Stimulated activated CD4-positive, alpha-beta T cell treated with anti-CD3 and anti-CD28 coated beads, Interleukin-1b, Interleukin-23, amount 100 ng/mL, for 1 hour (primary cell): ENCODE measurements around the gene HPCAL4.

Experiments
- DNase-seq, 2 donors: peaks; one replicate each; pipeline ENCODE4 v3.0.0-alpha.2; 2020; ENCODE audit warnings: low read depth in 2 of 2

Gene HPCAL4

DNA sequence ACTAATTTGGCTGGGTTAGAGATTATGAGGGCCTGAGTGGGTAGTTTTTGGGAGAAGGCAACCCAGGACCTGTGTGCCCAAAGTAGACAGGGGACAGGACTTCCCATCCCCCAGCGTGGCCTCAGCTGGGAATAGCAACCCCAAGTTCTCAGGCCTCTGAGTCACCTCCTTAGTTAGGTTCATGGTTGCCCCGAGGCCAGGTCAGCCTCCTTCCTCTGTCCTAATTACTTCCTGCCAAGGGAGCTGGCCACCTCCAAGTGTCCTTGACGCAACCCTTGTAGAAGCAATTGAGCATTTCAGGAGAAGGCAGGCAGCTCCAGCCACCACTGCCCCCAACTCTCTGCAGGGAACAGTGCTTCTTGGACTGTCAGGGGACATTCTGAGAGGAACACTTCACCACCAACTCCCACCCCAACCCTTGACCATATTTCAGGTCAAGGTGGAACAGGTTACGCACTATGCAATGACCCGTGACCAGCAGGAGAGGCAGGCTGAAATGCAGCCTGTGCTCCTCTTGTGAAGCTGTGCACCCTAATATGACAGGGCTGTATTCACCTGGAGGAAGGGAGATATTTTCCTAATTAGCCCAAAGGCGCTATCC lies 14.2 kb downstream of the HPCAL4 start:
- no peak for DNase-seq

DNA sequence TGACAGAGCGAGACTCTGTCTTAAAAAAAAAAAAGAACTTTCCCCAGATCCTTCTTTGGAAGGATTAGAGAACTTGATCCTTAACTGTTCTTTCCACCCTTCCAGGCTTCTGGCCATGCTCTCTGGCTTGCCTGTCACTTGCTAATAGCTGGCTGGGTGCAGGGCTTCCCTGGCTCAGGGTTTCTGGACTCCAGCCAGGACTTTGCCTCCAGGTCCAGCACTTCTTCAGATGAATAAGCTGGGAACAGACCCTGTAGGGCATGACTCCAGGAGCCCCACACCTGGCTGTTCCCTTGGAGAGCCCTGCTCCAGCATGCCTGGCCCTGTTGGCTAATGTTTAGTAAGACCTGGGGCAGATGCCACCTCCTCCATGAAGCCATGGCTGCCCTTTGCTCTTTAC lies 16.0 kb downstream of the HPCAL4 start:
- no peak for DNase-seq

DNA sequence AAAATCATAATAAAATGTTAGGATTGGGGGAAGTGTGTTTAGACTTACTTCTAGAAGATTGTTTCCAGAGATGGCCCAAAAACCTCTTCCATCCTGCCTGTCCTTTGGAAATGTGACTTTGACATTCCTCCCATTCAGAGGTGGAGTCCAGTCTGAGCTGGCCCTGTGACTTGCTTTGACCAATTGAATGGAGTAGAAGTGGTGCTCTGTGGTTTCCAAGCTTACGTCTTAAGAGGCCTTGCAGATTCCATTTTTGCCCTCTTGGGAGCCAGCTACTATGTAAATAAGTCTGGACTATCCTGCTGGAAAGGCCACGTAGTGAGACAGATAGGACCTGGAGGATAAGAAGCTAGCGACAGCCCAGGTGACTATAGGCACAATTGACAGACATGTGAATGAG lies 18.0 kb downstream of the HPCAL4 start:
- DNase-seq, result no peak

DNA sequence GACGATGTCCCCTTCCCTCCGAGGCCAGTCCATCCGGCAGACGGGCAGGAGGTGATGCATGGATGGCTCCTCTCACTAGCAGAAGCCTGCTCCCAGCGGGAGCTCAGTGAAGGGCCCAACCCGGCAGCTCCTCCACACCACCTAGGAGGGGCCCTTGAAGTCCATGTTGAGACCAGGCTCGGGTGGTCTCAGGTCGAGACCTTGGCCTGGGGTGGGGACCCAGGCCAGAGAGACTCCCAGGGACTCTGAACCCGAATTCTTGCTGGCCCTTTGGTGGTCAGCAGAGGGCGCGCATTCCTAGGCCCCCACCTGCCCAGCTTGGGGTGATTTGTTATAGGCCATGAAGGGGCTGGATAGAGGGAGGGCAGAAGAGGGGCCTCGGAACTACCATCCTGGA lies 18.7 kb downstream of the HPCAL4 start:
- DNase-seq, result no peak

DNA sequence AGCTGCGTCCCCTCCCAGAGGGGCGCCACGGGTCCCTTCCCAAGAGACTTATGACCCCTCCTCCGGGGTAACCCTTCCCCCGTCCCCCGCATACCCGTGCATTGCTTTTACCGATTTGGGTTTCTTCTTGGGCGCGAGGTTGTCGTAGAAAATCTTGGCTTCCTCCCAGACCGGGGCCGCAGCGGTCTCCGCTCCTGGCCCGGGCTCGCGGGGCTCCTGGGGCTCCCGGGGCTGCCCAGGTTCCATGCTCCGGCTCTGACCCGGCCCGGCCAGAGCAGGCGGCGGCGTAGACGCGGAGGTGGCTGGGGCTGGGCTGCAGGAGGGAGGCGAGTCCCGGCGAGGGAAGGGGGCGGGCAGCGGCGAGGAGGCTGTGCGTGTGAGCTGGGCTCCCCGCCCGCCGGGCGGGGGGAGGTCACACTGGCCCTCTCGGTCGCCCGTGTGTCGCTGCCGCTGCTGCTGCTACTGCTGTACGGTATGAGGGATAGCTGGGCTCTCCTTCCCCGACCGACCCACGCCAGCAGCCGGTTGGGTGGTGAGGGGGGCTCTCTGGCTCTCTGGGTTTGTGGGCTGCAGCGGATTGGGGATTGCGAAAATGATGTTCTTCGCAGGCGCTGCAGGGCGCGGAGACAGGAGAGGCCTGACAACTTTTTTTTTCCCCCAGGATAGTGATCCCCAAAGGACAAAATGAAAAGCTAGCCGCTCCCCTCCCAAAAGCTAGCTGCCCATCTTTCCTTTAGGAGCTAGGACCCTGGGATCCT lies 19.3 kb downstream of the HPCAL4 start, which contains the start of gene NT5C1A:
TSS of gene NT5C1A (minus strand) at position 315 of the 758 bp plus-strand sequence. CDS start at position 246, 69 bp downstream.
- no peak for DNase-seq

DNA sequence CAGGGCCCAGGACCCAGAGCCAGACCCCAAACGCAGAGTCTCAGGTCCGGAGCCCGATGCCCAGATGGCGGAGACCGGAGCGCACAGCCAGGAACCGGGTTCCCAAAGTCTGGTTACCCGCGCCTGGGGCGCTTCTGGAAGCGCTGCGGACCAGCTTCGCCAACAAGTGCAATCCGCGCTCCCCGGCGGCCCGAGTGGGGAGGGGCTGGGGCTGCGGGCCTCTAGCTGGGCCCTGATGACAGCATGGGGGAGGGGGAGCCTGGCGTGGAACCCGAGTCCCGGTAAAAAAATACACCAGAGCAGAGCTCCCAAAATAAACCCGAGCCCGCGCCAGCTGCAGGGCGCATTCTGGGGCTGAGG lies 19.8 kb downstream of the HPCAL4 start:
- no peak for DNase-seq

DNA sequence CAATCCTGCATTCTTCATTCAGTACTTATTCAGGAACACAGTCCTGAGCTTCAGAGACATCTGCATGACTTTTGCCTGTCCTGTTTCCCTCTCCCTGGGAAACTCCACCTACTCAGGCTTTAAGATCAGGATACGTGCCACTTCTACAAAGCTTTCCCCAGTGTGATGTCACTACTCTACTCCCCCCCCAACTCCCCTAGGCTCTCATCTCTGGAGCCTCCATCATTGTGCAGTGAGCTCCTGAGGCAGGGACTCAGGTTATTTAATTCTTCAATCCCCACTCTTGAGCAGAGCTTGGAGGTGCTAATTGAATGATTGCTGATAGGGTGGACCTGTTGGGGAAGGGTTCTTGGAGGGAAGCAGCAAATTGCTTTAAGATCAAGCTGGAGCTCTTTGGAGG lies 20.5 kb downstream of the HPCAL4 start:
- DNase-seq, result no peak

DNA sequence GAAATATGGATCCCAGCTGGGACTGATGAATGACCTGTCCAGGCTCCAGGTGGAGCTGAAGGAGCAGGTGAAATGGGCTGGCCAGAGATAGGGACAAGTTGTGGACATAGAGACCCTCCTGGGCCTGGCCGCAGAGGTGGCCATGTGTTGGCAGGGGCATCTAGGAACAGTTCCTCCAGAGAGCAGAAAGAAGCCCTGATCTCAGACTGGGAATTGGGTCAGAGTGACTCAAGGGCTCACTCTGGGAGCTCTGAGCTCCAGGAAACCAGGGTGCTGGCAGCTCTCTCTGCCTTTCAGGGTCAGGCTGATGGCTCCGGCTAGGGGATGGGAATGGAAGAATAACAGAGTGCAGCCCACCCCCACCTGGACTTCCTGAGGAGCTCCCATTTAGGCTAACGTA lies 22.3 kb downstream of the HPCAL4 start:
- DNase-seq, result no peak

DNA sequence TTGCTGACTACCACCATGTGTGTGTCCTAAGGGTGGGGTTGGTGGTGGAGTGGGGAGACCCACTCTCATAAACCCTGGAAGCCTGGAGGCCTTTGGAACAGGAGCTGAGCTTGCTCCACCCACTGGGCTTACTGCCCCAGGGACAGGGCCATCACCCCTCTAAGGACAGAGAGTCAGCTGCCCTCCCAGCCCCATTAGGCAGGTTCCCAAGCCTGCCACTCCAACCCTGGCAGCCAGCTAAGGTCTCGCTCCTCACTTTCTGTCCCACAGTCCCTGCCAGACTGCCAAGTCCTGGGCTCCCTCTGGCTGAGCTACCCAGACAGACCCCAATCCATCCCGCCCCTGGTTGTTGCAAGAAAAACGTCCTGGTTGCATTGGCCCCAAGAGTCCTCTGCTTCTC lies 23.1 kb downstream of the HPCAL4 start:
- DNase-seq, result no peak

DNA sequence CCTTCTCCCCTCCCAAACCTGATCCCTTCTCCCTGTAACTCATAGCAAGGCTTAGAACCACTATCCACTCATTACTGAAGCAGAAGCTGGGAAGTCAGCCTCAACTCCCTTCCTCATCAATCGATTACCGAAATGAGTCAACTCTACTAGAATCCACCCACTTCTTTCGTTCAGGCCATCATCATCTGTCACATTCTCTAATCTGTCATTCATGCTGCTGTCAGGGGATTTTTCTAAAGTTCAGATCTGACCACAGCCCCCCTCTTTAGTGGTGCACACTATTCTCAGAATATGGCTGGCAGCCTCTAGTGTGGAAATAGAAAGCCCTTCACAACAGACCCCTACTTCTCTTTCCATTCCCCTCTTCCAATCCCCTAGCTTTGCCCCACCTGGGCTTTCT lies 24.5 kb downstream of the HPCAL4 start:
- no peak for DNase-seq

DNA sequence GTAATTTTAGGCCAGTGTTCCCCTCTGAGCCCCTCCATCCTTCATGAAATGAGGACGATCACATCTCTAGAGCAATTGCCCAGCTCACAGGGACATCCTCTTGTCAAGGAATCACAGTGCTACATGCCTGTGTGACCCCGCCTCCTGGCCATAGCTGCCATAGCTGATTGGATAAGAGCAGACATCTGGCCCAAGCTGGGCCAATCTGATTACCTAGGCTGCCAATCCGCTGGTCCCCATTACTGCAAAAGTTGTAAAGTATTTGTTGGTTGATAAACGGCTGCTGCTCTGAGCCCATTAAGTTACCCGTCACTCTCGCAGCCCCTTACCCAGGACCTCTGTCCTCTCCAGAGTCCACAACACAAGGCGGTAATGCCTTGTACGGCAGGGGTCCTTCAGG lies 27.7 kb downstream of the HPCAL4 start:
- no peak for DNase-seq

DNA sequence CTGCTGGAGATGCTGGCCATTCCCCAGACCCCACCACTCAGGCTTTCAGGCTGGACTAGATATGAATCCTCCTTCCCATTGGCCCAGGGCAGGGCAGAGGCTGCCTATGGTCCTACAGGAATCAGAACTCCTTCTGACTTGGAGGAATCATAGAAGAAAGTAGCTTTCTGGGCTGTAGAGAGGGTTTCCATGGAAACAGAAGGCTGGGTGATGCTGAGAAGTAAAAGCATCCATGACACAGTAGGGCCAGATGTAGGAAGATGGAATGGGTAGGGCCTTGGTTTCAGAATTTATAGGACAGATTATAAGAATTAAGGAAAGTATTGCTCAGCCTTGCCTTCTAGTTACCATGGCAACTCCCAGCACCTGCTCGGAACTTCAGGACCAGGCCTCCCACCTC lies 28.4 kb downstream of the HPCAL4 start:
- DNase-seq, result no peak

DNA sequence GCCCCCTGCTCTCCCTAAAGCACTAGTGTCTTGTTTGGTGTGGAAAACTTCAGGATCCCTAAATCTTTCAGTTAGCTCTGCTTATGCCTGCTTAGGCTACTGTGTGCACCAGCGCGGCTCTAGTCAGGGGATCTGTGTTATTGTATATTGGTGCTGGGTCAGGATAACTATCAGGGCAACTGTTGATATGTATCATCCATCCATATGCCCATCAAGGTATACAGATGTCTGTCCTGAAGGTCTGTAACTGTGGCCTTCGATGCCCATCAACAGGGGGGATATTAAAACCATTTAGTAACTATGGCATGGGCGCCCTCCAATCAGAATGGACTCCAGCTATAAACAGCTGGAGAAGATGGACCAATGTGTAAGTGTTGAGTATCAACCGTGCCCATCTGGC lies 31.7 kb downstream of the HPCAL4 start:
- DNase-seq, result no peak

DNA sequence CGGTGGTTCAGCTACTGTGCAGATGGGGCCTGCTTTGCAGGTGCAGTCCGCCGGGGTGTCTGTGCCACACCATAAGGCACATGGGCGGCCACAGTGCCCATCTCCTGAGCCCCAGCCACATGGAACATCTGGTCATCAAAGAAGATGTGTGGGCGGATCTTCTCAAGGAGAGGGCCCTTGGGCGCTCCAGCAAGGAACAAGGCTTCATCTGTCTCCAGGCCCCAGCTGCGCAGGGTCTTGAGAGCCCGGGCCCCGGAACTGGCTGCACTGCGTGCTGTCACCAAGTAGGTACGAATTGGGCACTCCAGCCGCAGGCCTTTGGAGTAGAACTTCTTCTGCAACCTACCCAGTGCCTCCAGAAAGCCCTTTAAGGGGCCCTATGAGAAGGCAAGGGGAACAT lies 32.1 kb downstream of the HPCAL4 start:
- DNase-seq, result no peak

DNA sequence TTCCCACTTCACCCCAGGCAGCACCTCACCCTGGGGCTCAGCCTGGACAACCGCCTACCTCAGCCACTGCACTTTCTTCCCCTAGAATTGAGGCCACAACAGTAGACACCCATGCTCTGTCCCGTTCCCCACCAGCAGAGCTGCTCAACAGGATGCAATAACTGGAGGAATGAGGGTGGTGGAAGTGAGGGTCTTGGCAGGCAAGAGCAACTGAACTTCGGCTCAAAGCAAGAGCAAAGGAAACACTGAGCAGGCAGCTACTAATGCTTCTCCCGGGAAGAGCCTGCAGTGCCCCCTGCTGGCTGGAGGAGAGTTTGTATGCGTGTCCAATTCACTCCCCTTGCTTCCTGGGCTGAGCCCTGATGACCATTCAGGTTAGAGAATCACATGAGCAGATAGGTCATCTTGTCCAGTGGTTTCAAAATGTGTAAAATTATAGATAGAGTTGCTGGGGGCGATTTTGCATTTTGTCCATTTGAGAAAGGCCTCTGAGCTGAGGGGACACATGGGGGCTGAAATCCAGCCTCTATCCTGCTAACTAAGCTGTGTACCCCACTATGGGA lies 33.2 kb downstream of the HPCAL4 start:
- peak; percentile 29 to 43 for DNase-seq

DNA sequence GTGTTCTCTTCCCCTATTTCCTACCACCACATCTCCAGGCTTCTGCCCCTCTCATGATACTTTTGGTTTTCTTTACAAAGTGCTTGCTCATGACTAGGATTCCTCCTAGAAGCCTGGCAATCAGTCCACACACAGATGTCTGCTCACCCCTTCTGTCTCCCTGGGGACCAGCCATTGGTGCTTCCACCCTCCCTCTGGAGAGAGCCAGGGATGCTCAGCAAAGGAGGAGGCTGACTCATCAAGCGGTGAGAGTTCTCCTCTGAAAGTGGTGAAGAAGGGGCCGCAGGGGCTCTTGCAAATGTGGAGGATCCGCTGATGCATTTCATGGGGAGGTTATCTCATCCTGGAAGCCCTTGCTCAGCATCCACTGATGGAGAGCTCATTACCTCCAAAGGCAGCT lies 33.8 kb downstream of the HPCAL4 start:
- DNase-seq, result no peak

DNA sequence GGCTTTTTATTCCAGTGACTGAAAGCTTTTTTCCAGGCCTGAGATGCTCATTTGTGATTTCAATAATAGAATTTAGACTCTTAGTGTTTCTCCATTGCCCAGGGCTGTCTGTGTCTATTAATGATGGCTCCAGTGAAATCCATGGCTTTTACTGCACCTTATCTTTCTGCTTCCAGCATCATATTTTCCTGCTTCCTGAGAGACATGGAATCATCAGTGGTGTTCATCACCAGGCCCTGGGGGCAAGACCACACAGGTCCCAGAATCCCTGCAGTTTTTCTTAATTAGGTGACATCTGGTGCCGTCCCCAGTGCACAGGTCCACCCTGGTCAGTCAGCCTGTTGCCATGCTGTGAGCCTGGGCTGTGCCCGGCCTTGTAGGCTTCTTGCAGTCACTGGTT lies 34.8 kb downstream of the HPCAL4 start:
- no peak for DNase-seq

DNA sequence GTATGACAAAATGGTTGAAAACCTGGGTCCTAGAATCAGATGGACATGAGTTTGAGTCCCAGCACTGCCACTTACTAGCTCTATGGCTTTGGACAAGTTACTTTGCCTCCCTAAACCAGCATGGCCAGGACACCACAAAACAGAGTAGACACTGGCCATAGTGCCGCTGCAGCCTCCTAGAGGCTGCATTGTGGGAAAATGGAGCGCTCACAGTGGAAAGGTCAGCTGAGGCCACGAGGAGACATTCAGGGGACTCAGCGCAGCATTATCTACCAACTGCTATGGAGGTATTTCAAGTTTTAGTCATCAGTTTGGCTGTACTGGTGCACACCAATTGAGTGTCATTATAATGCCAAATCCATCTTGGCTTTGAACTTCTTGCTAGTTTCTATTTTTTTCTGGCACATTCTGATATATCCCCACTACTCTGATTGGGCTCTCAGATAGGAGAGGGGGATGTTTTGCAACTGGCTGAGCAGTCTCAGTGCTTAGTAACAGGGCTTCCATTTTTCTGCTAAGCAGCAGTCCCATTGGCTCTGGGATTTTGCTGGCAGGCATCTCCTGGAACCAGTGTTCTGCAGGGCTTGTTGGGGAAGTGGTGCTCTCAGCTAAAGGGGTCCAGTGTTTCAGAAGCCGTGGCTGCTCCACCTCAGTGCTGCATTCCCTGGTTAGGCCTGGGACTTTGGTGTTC lies 35.5 kb downstream of the HPCAL4 start:
- DNase-seq, result no peak

DNA sequence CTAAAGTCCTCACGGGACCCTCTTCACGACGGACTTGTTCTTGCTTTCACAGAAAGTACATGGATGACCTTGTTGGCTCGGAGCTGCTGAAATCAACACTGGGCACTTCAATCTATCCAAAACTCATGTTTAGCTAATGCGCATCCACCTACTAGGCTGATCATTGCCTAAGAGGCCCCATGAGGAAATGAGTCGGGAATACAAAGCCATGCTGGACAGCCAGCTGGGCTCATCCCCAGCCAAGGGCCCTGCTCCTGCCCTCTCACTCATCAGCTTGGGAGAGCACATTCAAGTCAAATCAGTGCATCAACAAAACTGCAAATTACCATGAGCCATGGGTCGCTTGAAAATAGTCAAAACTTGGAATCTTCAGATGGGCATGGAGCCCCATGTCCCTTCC lies 36.9 kb downstream of the HPCAL4 start:
- no peak for DNase-seq

DNA sequence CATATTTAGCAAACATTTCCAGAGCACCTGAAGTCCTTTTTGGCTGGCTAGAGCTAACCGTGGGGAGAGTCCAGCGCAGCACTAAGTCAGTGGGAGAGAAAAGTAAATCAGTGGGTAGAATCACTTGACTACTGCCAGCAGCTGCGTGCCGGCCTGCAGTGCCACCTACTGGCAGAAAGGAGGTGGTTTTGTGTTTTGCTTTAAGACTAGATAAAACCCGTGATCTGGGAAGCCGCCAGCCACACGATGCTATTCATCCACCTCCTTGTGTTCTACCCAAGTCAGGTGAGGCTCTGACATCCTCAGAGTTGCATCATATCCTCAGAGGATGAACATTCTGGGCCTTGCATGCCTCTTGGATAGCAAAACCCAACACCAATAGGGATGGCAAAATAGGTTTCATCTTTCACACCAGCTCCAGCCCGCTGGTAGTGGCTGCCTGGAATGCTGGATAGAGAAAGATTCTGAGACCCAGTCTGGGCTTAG lies 37.6 kb downstream of the HPCAL4 start:
- peak; percentile 51 to 55 for DNase-seq

DNA sequence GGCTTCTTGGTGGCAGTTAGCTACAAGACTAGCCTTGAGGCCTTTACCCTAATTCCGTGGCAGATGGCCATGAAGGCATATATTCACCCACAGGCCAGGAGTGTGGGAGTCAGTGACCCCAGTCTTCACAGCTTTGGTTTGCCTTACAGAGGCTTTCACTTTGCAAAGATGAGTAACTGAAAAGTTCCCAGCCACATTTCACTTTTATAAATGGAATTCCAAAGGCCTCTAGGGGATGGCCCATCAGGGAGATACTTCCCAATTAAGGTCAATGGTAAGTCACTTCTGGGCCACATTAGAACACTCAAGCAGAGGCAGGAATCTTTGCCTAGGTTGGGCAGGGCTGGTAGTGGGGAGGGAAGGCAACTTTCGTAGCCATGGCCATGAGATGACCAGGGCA lies 38.7 kb downstream of the HPCAL4 start:
- DNase-seq, result no peak

DNA sequence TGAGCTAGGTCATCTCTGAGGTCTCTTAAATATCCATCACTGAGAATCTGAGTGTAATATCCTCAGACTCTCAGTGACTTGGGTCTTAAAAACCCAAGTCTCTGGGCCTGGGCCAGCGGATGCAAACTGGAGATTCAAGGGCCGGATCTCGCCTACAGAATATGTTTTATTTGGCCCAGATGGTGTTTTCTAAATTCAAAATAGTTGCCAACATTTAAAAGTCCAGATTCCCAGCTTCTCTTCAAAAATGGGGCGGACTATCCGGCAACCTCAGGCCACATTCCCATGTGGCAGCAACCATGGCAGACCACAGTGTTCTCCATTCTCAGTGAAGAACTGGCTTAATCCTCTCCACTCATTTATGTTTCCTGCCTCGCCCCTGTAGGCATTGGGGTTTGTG lies 39.1 kb downstream of the HPCAL4 start:
- no peak for DNase-seq

DNA sequence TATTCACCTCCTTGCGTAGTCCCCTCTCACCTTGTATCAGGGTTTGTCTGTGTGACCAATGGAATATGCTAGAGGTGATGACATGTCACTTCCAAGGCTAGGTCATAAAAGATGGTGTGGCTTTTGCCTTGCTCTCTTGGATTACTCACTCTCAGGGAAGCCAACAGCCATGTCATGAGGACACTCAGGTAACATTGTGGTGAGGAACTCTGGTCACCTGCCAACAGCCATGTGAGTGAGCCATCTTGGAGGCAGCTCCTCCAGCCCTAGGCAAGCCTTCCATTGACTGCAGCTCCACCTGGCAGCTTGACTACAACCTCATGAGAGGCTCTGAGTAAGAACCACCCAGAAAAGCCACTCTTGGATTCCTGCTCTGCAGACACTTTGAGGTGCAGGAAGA lies 40.8 kb downstream of the HPCAL4 start:
- DNase-seq, result no peak
